Spleen (tissue), 11 donors: ENCODE data around the gene PQBP1. TPM values are rescaled to one million over a fixed set of nuclear protein-coding genes. Genes with fewer than 3 reads are reported as not detected.

Experiments
- DNase-seq: peaks from one replicate; pipeline ENCODE4 v3.0.0-alpha.2; 2020
- H3K27ac ChIP-seq, 8 donors: fragments of 200-600 bp; sonication (generic) in 7 of 8; 1 replicate in 4 of 8; 2 replicates in 4 of 8; pipeline versions ENCODE4 v1.5.0 to v1.8.0; 2016 to 2021; ENCODE audit warnings: inconsistent platforms in 4 of 8, mild to moderate bottlenecking in 4 of 8, moderate library complexity in 1 of 8
- H3K27me3 ChIP-seq, 7 donors: fragments of 200-600 bp; sonication (generic) in 6 of 7; replicated peaks in 1 of 7; 1 replicate in 4 of 7; 2 replicates in 3 of 7; pipeline versions ENCODE4 v1.5.0 to v1.8.0; 2016 to 2021; ENCODE audit warnings: inconsistent platforms in 3 of 7, mild to moderate bottlenecking in 1 of 7
- H3K36me3 ChIP-seq, 6 donors: fragments of 200-600 bp; sonication (generic) in 5 of 6; 1 replicate in 4 of 6; 2 replicates in 2 of 6; pipeline versions ENCODE4 v1.5.0 to v1.8.0; 2016 to 2021; ENCODE audit warnings: inconsistent platforms in 2 of 6
- H3K4me1 ChIP-seq, 6 donors: fragments of 200-600 bp; sonication (generic) in 5 of 6; 1 replicate in 3 of 6; 2 replicates in 3 of 6; pipeline versions ENCODE4 v1.5.0 to v1.8.0; 2016 to 2021; ENCODE audit warnings: inconsistent platforms in 3 of 6
- H3K4me3 ChIP-seq, 8 donors: fragments of 200-600 bp; sonication (generic) in 7 of 8; 1 replicate in 4 of 8; 2 replicates in 4 of 8; pipeline versions ENCODE4 v1.5.0 to v1.8.0; 2016 to 2021; ENCODE audit warnings: inconsistent platforms in 4 of 8, mild to moderate bottlenecking in 4 of 8, moderate library complexity in 2 of 8
- H3K9me3 ChIP-seq, 8 donors: fragments of 200-600 bp; sonication (generic) in 7 of 8; 1 replicate in 4 of 8; 2 replicates in 4 of 8; pipeline versions ENCODE4 v1.5.0 to v1.8.0; 2016 to 2021; ENCODE audit warnings: inconsistent platforms in 4 of 8
- POLR2A ChIP-seq, 3 donors: fragments of 450-650 bp; IDR thresholded peaks; one replicate each; pipeline ENCODE4 v1.5.1; 2017; ENCODE audit warnings: antibody characterized with exemption in 3 of 3, mild to moderate bottlenecking in 1 of 3
- POLR2AphosphoS5 ChIP-seq, 3 donors: sonication (generic); formaldehyde crosslinking; IDR thresholded peaks; one replicate each; pipeline ENCODE4 v1.5.1; 2017; ENCODE audit warnings: antibody characterized with exemption in 3 of 3
- WGBS, 5 donors: extraction: QIAGEN DNeasy Blood & Tissue Kit in 3 of 5; methylation state at CpG; one replicate each; pipeline versions ENCODE4 v1.1.5 to v1.1.7; 2013 to 2018; 5-methylcytosine and 5-hydroxymethylcytosine counted together
- intact Hi-C: fragments of 100-400 bp; cut with DNase I; formaldehyde crosslinking; loops from one replicate; pipeline ENCODE4 v1.15.0; 2023; ENCODE audit warnings: low total_unique reads
- polyA plus RNA-seq, 3 donors: library from polyadenylated mRNA; stranded (reverse); fragments of 200-250 nt; gene quantifications; one replicate each; pipeline ENCODE4 v1.2.1, GENCODE V29; 2013
- total RNA-seq, 7 donors: library from RNA; depleted of rRNA in 3 of 7; stranded (reverse); fragments of >200 nt in 3 of 7; fragmentation: NEBNext Ultra II Directional in 4 of 7; extraction: Animal tissue kit (Norgen Biotek cat#: 25700) in 4 of 7; gene quantifications; one replicate each; pipeline versions ENCODE4 v1.1.0 to v1.2.1, GENCODE V29; 2016 to 2021
- TF ChIP-seq, protein P1 (sequence below), 11 experiments: fragments of 200-600 bp in 7 of 11; fragments of 450-650 bp in 4 of 11; sonication (generic) in 4 of 11; IDR thresholded peaks in 8 of 11; conservative IDR thresholded peaks in 3 of 11; 1 replicate in 7 of 11; 2 replicates in 4 of 11; pipeline versions ENCODE4 v1.4.0 to v1.8.0; 2016 to 2021; ENCODE audit warnings: antibody characterized with exemption in 11 of 11, inconsistent platforms in 4 of 11, mild to moderate bottlenecking in 1 of 11
- donor health status: healthy with polysubstance abuse.
- donor health status: DM: no; HTN: no; CAD: no; lungs with moderate emphysema.
- donor health status: DM: no; HTN: no; CAD: no.
- donor health status: Bipolar disorder and iron deficiency.
- donor health status: healthy.
- donor health status: DM: no; HTN: no; CAD: no.
- donor health status: DM: yes; HTN: yes; CAD: no.

The PQBP1 gene
- total and polyA plus RNA-seq, 10 donors, result 53.5 to 97.3 (median 70.9) TPM

DNA sequence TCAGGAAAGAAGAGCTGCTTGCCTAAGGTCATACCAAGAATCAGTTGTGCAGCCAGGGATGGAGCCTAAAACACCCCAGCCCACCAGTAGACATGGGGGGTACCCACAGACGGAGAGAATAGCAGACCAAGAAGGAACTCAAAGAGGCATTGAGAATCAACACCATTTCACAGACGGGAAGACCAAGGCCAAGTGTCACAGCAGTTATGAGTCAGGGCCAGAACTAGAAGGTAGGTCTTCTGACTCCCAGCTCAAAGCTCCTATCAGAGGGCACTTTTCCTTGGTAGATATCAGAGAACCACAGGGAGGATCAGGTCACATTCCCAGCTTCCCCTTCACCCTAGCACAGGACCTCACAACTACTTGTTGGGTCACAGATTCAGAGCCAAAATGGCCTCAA is 45.2 kb downstream of the PQBP1 start:
- Histone ChIP-seq H3K27ac (peak overlapping the region in 5 of 8 donors; percentile 15 to 94 (median 91)), H3K36me3 (peaks cover 0 to 28% (median 0%) of the 10 kb centered on the region in 6 donors), H3K27me3 (no peaks in the 10 kb centered on the region), H3K4me3 (no peak overlapping the region), H3K9me3 (no peaks in the 10 kb centered on the region), H3K4me1 (peaks cover 18 to 91% (median 54%) of the 10 kb centered on the region in 6 donors)
- DNase-seq, result no peak
- WGBS, 5 donors, result 57 to 88% (median 75%) methylated on average over 2 of the region's 2 CpGs
- TF ChIP-seq POLR2A (IDR thresholded peaks at IDR 0.05) (no peak), POLR2AphosphoS5 (IDR thresholded peaks at IDR 0.05) (no peak)
- TF ChIP-seq, protein P1, sequence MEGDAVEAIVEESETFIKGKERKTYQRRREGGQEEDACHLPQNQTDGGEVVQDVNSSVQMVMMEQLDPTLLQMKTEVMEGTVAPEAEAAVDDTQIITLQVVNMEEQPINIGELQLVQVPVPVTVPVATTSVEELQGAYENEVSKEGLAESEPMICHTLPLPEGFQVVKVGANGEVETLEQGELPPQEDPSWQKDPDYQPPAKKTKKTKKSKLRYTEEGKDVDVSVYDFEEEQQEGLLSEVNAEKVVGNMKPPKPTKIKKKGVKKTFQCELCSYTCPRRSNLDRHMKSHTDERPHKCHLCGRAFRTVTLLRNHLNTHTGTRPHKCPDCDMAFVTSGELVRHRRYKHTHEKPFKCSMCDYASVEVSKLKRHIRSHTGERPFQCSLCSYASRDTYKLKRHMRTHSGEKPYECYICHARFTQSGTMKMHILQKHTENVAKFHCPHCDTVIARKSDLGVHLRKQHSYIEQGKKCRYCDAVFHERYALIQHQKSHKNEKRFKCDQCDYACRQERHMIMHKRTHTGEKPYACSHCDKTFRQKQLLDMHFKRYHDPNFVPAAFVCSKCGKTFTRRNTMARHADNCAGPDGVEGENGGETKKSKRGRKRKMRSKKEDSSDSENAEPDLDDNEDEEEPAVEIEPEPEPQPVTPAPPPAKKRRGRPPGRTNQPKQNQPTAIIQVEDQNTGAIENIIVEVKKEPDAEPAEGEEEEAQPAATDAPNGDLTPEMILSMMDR (IDR thresholded peaks at IDR 0.05 in 8 of 11, conservative IDR thresholded peaks at IDR 0.05 in 3 of 11), result no peak
- intact Hi-C loops, result loop anchor here (10.0 kb wide), 1 partner anchor 48 kb away; the partner anchor contains the start of genes PQBP1 and TIMM17B

DNA sequence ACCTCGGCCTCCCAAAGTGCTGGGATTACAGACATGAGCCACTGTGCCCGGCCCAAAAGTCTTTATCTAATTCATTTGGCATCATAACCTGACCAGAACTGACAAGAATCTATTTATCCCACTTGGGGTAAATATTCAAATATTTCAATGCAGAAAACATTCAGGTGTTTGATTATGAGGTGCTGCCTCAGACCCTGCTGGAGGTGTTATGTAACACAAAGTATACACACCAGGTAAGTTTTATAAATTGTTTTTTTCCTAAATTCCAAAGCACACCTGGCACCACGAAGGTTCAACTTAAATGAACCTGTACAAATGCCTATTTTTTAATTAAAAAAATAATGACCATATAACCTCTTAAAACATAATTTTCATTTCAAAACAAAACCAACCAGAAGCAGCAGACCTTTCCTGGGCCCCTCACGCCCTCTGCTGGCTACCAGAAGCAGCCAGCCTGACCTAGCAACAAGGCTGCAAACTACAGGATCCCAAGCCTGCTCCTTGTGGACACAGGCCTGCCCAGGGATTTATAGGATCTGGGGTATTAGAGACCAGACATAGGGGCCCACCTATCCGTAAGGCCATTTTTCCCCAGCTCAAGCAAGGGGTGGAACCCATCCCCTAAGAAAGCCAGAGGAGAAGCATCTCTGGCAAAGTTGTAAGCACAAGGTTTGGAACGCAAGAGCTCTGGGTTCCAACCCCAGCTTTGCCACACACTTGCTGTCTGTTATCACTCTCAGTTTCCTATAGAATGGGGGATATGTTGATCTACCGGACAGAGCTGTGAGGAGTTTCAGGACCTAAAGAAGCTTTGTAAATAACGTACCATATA is 48.0 kb downstream of the PQBP1 start:
- peak; percentile 88 for DNase-seq

DNA sequence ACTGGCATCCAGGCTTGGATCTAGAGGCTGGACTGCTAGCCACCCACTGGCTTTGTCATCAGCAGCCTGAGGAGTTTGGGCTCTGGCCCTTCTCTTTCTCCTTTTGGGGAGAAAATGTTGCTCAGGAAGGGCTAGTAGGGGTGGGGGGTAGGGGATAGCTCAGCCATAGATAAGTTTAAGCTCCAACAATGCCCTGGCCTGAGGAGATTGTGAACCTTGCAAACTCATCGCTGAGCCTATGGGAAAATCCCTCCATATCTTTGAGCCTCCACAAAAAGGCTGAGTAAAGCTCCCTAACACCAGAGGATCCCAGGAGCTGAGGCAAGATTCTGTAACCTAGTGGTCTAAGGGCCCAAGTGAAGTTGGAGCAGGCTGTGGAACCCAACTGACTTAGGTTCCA is 50.9 kb downstream of the PQBP1 start:
- no peaks in the 10 kb centered on the region for H3K9me3 ChIP-seq
- H3K27ac ChIP-seq, result no peak overlapping the region
- H3K36me3 ChIP-seq, result peaks cover 0 to 20% (median 1%) of the 10 kb centered on the region in 6 donors
- WGBS, 5 donors, result 78 to 100% (median 100%) methylated on average over 1 of the region's 1 CpG
- TF ChIP-seq POLR2AphosphoS5 (IDR thresholded peaks at IDR 0.05), result no peak
- TF ChIP-seq, protein P1 (IDR thresholded peaks at IDR 0.05 in 8 of 11, conservative IDR thresholded peaks at IDR 0.05 in 3 of 11), result no peak
- no peak for TF ChIP-seq POLR2A (IDR thresholded peaks at IDR 0.05)
- H3K4me1 ChIP-seq, result peaks cover 6 to 66% (median 31%) of the 10 kb centered on the region in 6 donors
- DNase-seq, result no peak
- H3K4me3 ChIP-seq, result no peak overlapping the region
- no peaks in the 10 kb centered on the region for H3K27me3 ChIP-seq
- intact Hi-C loops, result loop anchor here (10.0 kb wide), 1 partner anchor 54 kb away; the partner anchor contains the start of genes PQBP1 and TIMM17B

More for the DNA sequence above, 48.0 kb downstream of the PQBP1 start:
- Histone ChIP-seq H3K4me3 (no peak overlapping the region), H3K4me1 (peaks cover 9 to 65% (median 26%) of the 10 kb centered on the region in 6 donors), H3K27ac (peak overlapping the region in 3 of 8 donors; percentile 31 to 43 (median 43)), H3K27me3 (no peaks in the 10 kb centered on the region), H3K36me3 (peaks cover 0 to 36% (median 3%) of the 10 kb centered on the region in 6 donors), H3K9me3 (no peaks in the 10 kb centered on the region)
- intact Hi-C loops, result loop anchor here (10.0 kb wide), 1 partner anchor 51 kb away; the partner anchor contains the start of genes PQBP1 and TIMM17B
- 52 to 66% (median 56%) methylated on average over 7 to 8 of the region's 8 CpGs for WGBS, 5 donors
- no peak for TF ChIP-seq POLR2A (IDR thresholded peaks at IDR 0.05)
- peak in 2 of 3 donors; percentile 33 to 53 for TF ChIP-seq POLR2AphosphoS5 (IDR thresholded peaks at IDR 0.05)
- TF ChIP-seq, protein P1 (IDR thresholded peaks at IDR 0.05 in 8 of 11, conservative IDR thresholded peaks at IDR 0.05 in 3 of 11), result peak; percentile 36 to 87 (median 78)

Other genes with a start within 250 kb of the PQBP1 start
- gene WAS, start 214.1 kb upstream of the PQBP1 start, total RNA-seq, result 100 to 1,000 TPM in 5 of 7 donors, 10 to 100 TPM in 2; 99.3 to 169 (median 107) TPM
- gene WAS, start 214.1 kb upstream of the PQBP1 start, polyA plus RNA-seq, result 10 to 100 TPM; 53.5 to 64.8 (median 56.2) TPM
- gene SUV39H1, start 201.2 kb upstream of the PQBP1 start, total RNA-seq, result 1 to 10 TPM; 6.2 to 9.2 (median 7.4) TPM
- 1 to 10 TPM; 4.0 to 6.7 (median 4.9) TPM for gene SUV39H1, start 201.2 kb upstream of the PQBP1 start, polyA plus RNA-seq
- gene GLOD5, start 136.2 kb upstream of the PQBP1 start, total RNA-seq, result not detected
- gene GLOD5, start 136.2 kb upstream of the PQBP1 start, polyA plus RNA-seq, result not detected
- gene GATA1, start 111.3 kb upstream of the PQBP1 start, total RNA-seq, result 1 to 10 TPM in 6 of 7 donors, under 1 TPM in 1; 0.38 to 5.5 (median 1.5) TPM
- under 1 TPM; 0.15 to 0.61 (median 0.22) TPM for gene GATA1, start 111.3 kb upstream of the PQBP1 start, polyA plus RNA-seq
- gene HDAC6, start 95.9 kb upstream of the PQBP1 start, total RNA-seq, result 100 to 1,000 TPM in 1 of 7 donors, 10 to 100 TPM in 6; 63.8 to 103 (median 82.9) TPM
- gene HDAC6, start 95.9 kb upstream of the PQBP1 start, polyA plus RNA-seq, result 10 to 100 TPM; 33.9 to 79.7 (median 78.2) TPM
- under 1 TPM in 1 of 7 donors, not detected in 6; 0.79 TPM for gene ERAS, start 71.4 kb upstream of the PQBP1 start, total RNA-seq
- under 1 TPM in 2 of 3 donors, not detected in 1; 0.08 to 0.10 TPM for gene ERAS, start 71.4 kb upstream of the PQBP1 start, polyA plus RNA-seq
- under 1 TPM in 3 of 7 donors, not detected in 4; 0.47 to 0.74 (median 0.70) TPM for gene PCSK1N, start 62.3 kb upstream of the PQBP1 start, total RNA-seq
- gene PCSK1N, start 62.3 kb upstream of the PQBP1 start, polyA plus RNA-seq, result under 1 TPM; 0.10 to 0.36 (median 0.11) TPM
- gene TIMM17B, start 162 bp upstream of the PQBP1 start, total RNA-seq, result 10 to 100 TPM; 29.3 to 50.0 (median 38.2) TPM
- gene TIMM17B, start 162 bp upstream of the PQBP1 start, polyA plus RNA-seq, result 10 to 100 TPM; 54.9 to 68.8 (median 59.1) TPM
- 10 to 100 TPM; 15.0 to 20.8 (median 17.4) TPM for gene SLC35A2, start 13.7 kb downstream of the PQBP1 start, total RNA-seq
- 1 to 10 TPM; 6.2 to 8.7 (median 8.3) TPM for gene SLC35A2, start 13.7 kb downstream of the PQBP1 start, polyA plus RNA-seq
- gene PIM2, start 21.1 kb downstream of the PQBP1 start, total RNA-seq, result 100 to 1,000 TPM in 6 of 7 donors, 10 to 100 TPM in 1; 89.1 to 220 (median 159) TPM
- gene PIM2, start 21.1 kb downstream of the PQBP1 start, polyA plus RNA-seq, result 10 to 100 TPM; 54.2 to 86.6 (median 62.4) TPM
- 10 to 100 TPM; 47.2 to 65.8 (median 58.5) TPM for gene OTUD5, start 59.7 kb downstream of the PQBP1 start, total RNA-seq
- 10 to 100 TPM; 29.6 to 53.2 (median 46.6) TPM for gene OTUD5, start 59.7 kb downstream of the PQBP1 start, polyA plus RNA-seq
- 1 to 10 TPM; 1.5 to 3.7 (median 2.2) TPM for gene KCND1, start 73.9 kb downstream of the PQBP1 start, total RNA-seq
- 1 to 10 TPM; 1.5 to 2.3 (median 2.0) TPM for gene KCND1, start 73.9 kb downstream of the PQBP1 start, polyA plus RNA-seq
- 10 to 100 TPM; 48.0 to 93.6 (median 72.6) TPM for gene GRIPAP1, start 104.3 kb downstream of the PQBP1 start, total RNA-seq
- 10 to 100 TPM; 20.0 to 42.2 (median 34.8) TPM for gene GRIPAP1, start 104.3 kb downstream of the PQBP1 start, polyA plus RNA-seq
- 10 to 100 TPM; 47.1 to 79.1 (median 64.9) TPM for gene TFE3, start 145.4 kb downstream of the PQBP1 start, total RNA-seq
- gene TFE3, start 145.4 kb downstream of the PQBP1 start, polyA plus RNA-seq, result 10 to 100 TPM; 16.0 to 35.8 (median 18.7) TPM
- 1 to 10 TPM; 4.8 to 8.6 (median 7.1) TPM for gene CCDC120, start 161.1 kb downstream of the PQBP1 start, total RNA-seq
- 1 to 10 TPM; 1.1 to 2.5 (median 1.4) TPM for gene CCDC120, start 161.1 kb downstream of the PQBP1 start, polyA plus RNA-seq
- gene PRAF2, start 176.1 kb downstream of the PQBP1 start, total RNA-seq, result 10 to 100 TPM; 15.4 to 23.7 (median 18.9) TPM
- gene PRAF2, start 176.1 kb downstream of the PQBP1 start, polyA plus RNA-seq, result 10 to 100 TPM; 15.9 to 17.9 (median 16.0) TPM
- gene WDR45, start 182.0 kb downstream of the PQBP1 start, total RNA-seq, result 100 to 1,000 TPM in 1 of 7 donors, 10 to 100 TPM in 6; 59.3 to 123 (median 64.7) TPM
- 100 to 1,000 TPM in 1 of 3 donors, 10 to 100 TPM in 2; 49.3 to 122 (median 95.4) TPM for gene WDR45, start 182.0 kb downstream of the PQBP1 start, polyA plus RNA-seq
- gene GPKOW, start 225.8 kb downstream of the PQBP1 start, total RNA-seq, result 10 to 100 TPM; 17.6 to 23.9 (median 19.2) TPM
- gene GPKOW, start 225.8 kb downstream of the PQBP1 start, polyA plus RNA-seq, result 10 to 100 TPM in 2 of 3 donors, 1 to 10 TPM in 1; 8.7 to 15.3 (median 11.6) TPM